Psoas muscle (tissue), 8 donors: Measurements from ENCODE around the gene SYTL5. TPM values are rescaled to one million over a fixed set of nuclear protein-coding genes. Genes with fewer than 3 reads are reported as not detected.

Source experiments
- ATAC-seq, 4 donors: fragments of 200-7000 bp; cut with Tn5 transposase; one replicate each; pipeline ENCODE4 v1.9.1; 2020; ENCODE audit warnings: moderate library complexity in 3 of 4, mild to moderate bottlenecking in 2 of 4
- DNase-seq, 2 donors: peaks; one replicate each; pipeline ENCODE4 v3.0.0-alpha.2; 2020
- H3K27ac ChIP-seq: fragments of 200-600 bp; one replicate; pipeline ENCODE4 v1.8.0; 2022
- H3K27me3 ChIP-seq, 3 donors: fragments of 200-600 bp in 1 of 3; one replicate each; pipeline versions ENCODE4 v1.6.1 to v1.8.0; 2013 to 2022; ENCODE audit warnings: low read length in 2 of 3, mild to moderate bottlenecking in 2 of 3, moderate library complexity in 1 of 3; ENCODE audit not compliant: insufficient read depth in 3 of 3
- H3K36me3 ChIP-seq, 2 donors: fragments of 200-600 bp in 1 of 2; one replicate each; pipeline versions ENCODE4 v1.6.1 to v1.8.0; 2013 to 2022; ENCODE audit warnings: low read depth in 1 of 2, mild to moderate bottlenecking in 1 of 2, moderate library complexity in 1 of 2; ENCODE audit not compliant: insufficient read depth in 1 of 2
- H3K4me1 ChIP-seq: fragments of 200-600 bp; one replicate; pipeline ENCODE4 v1.8.0; 2022
- H3K4me3 ChIP-seq: fragments of 200-600 bp; one replicate; pipeline ENCODE4 v1.8.0; 2022; ENCODE audit warnings: mild to moderate bottlenecking
- H3K9me3 ChIP-seq: fragments of 200-600 bp; one replicate; pipeline ENCODE4 v1.8.0; 2022
- WGBS, 3 donors: extraction: QIAGEN DNeasy Blood & Tissue Kit; methylation state at CpG; one replicate each; pipeline versions ENCODE4 v1.1.6 to v1.1.7; 2013; 5-methylcytosine and 5-hydroxymethylcytosine counted together
- intact Hi-C, 2 donors: fragments of 100-400 bp; cut with DNase I; formaldehyde crosslinking; loops; one replicate each; pipeline versions ENCODE4 v1.11.0 to v1.14.2; 2022
- polyA plus RNA-seq, 3 donors: library from polyadenylated mRNA; stranded (reverse); fragments of 200-250 nt; gene quantifications; one replicate each; pipeline ENCODE4 v1.2.3, GENCODE V29; 2013
- total RNA-seq, 4 donors: library from RNA; stranded (reverse); fragmentation: NEBNext Ultra II Directional in 2 of 4; extraction: Animal tissue kit (Norgen Biotek cat#: 25700) in 2 of 4; gene quantifications; one replicate each; pipeline versions ENCODE4 v1.2.1 to v1.2.4, GENCODE V29; 2021 to 2023
- TF ChIP-seq, protein P1 (sequence below): fragments of 200-600 bp; IDR thresholded peaks from one replicate; pipeline ENCODE4 v1.8.0; 2022; ENCODE audit warnings: antibody characterized with exemption
- donor health status: healthy with polysubstance abuse.
- donor health status: DM: no; HTN: no; CAD: no; lungs with moderate emphysema.
- donor health status: Bipolar disorder and iron deficiency.
- donor health status: healthy.
- donor health status: DM: yes; HTN: yes; CAD: no.
- donor health status: DM: no; HTN: no; CAD: no.
- donor health status: DM: no; HTN: no; CAD: no.
- donor health status: DM: yes; HTN: yes; CAD: no.

SYTL5 gene
- total and polyA plus RNA-seq, 7 donors, result 0.01 TPM; not detected in 6

DNA sequence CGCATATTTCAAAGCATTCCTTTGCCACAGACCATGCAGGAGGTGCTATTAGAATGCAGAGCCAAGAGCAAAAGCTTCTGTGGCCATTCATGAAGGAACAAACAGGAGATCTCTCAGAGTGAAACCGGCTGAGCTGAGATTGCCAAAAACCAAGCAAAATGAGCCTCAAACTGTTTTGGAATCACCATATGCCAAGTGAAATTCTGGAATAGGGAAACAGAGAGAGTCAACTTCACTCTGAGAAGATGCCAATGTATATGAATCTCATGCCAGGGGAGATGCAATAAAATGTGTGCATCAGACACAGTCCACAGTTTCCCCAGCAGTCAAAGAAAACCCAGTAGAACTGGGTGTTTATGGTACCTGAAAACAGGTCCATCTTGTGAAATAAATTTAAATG, 172.0 kb downstream of the SYTL5 start:
- Histone ChIP-seq H3K27ac (no peak overlapping the region), H3K36me3 (no peaks in the 10 kb centered on the region), H3K9me3 (no peaks in the 10 kb centered on the region), H3K4me3 (no peak overlapping the region), H3K27me3 (peaks cover 0 to 15% (median 0%) of the 10 kb centered on the region in 3 donors), H3K4me1 (no peaks in the 10 kb centered on the region)
- TF ChIP-seq, protein P1, sequence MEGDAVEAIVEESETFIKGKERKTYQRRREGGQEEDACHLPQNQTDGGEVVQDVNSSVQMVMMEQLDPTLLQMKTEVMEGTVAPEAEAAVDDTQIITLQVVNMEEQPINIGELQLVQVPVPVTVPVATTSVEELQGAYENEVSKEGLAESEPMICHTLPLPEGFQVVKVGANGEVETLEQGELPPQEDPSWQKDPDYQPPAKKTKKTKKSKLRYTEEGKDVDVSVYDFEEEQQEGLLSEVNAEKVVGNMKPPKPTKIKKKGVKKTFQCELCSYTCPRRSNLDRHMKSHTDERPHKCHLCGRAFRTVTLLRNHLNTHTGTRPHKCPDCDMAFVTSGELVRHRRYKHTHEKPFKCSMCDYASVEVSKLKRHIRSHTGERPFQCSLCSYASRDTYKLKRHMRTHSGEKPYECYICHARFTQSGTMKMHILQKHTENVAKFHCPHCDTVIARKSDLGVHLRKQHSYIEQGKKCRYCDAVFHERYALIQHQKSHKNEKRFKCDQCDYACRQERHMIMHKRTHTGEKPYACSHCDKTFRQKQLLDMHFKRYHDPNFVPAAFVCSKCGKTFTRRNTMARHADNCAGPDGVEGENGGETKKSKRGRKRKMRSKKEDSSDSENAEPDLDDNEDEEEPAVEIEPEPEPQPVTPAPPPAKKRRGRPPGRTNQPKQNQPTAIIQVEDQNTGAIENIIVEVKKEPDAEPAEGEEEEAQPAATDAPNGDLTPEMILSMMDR, result no peak
- intact Hi-C loops, result loop anchor here in 1 of 2 donors (10.0 kb wide), 1 partner anchor 434 kb away; no protein-coding TSS in a partner anchor
- ATAC-seq (no peak), DNase-seq (no peak)
- 48 to 52% (median 50%) methylated on average over 2 of the region's 2 CpGs for WGBS, 3 donors

Other genes starting within 250 kb of the SYTL5 start
- 10 to 100 TPM in 2 of 4 donors, 1 to 10 TPM in 2; 6.0 to 11.3 (median 8.3) TPM for gene CYBB, start 226.5 kb upstream of the SYTL5 start, total RNA-seq
- gene CYBB, start 226.5 kb upstream of the SYTL5 start, polyA plus RNA-seq, result 1 to 10 TPM in 2 of 3 donors, under 1 TPM in 1; 0.63 to 1.4 (median 1.2) TPM
- gene DYNLT3, start 159.0 kb upstream of the SYTL5 start, total RNA-seq, result 10 to 100 TPM; 12.8 to 16.9 (median 14.5) TPM
- 10 to 100 TPM in 2 of 3 donors, 1 to 10 TPM in 1; 9.1 to 12.5 (median 11.2) TPM for gene DYNLT3, start 159.0 kb upstream of the SYTL5 start, polyA plus RNA-seq
- gene SRPX, start 214.3 kb downstream of the SYTL5 start, total RNA-seq, result 10 to 100 TPM in 3 of 4 donors, 1 to 10 TPM in 1; 8.3 to 22.5 (median 13.8) TPM
- 10 to 100 TPM; 12.3 to 42.1 (median 19.7) TPM for gene SRPX, start 214.3 kb downstream of the SYTL5 start, polyA plus RNA-seq